OCI-LY3 (cell line): Measurements from ENCODE around the gene COL5A3.
"Not testable (repeated sequence)": the region's sequence is repeated elsewhere in the genome, so short reads cannot be mapped to it uniquely, and the experiment has no call there.

ENCODE experiments used
- H2AFZ ChIP-seq: fragments of 200-600, 300-600 bp; shearing (Covaris generic); 2 replicates; pipeline ENCODE4 v1.6.0; 2014; ENCODE audit warnings: antibody characterized with exemption, low read depth, low read length
- H3K27ac ChIP-seq: fragments of 200-600, 300-600 bp; sonication (generic); 2 replicates; pipeline ENCODE4 v1.5.1; 2014; ENCODE audit warnings: mild to moderate bottlenecking, low read length, moderate library complexity, mixed read lengths
- H3K27me3 ChIP-seq: fragments of 200-600, 300-600 bp; sonication (generic); 2 replicates; pipeline ENCODE4 v1.6.1; 2014; ENCODE audit warnings: low read depth, low read length, mixed read lengths
- H3K36me3 ChIP-seq: fragments of 200-600, 300-600 bp; sonication (generic); replicated peaks from 2 replicates; pipeline ENCODE3; 2014; ENCODE audit warnings: low read depth, low read length, mixed read lengths
- H3K4me1 ChIP-seq: fragments of 300-600, 200-600 bp; sonication (generic); 2 replicates; pipeline ENCODE4 v1.6.1; 2014; ENCODE audit warnings: low read length, mixed read lengths
- H3K4me2 ChIP-seq: fragments of 200-600, 300-600 bp; sonication (generic); 2 replicates; pipeline ENCODE4 v1.6.1; 2014; ENCODE audit warnings: low read length, mixed read lengths
- H3K4me3 ChIP-seq: fragments of 300-600, 200-600 bp; sonication (generic); 2 replicates; pipeline ENCODE4 v1.5.1; 2014; ENCODE audit warnings: antibody characterized with exemption, mild to moderate bottlenecking, low read length, moderate library complexity
- H3K79me2 ChIP-seq: fragments of 300-600, 200-600 bp; shearing (Covaris generic); 2 replicates; pipeline ENCODE4 v1.6.1; 2014; ENCODE audit warnings: mild to moderate bottlenecking, low read length, mixed read lengths
- H3K9ac ChIP-seq: fragments of 300-600, 200-600 bp; shearing (Covaris generic); 2 replicates; pipeline ENCODE4 v1.6.0; 2014; ENCODE audit warnings: mild to moderate bottlenecking, low read length, moderate library complexity
- H3K9me3 ChIP-seq: fragments of 200-600, 300-600 bp; shearing (Covaris generic); 2 replicates; pipeline ENCODE4 v1.6.1; 2014; ENCODE audit warnings: low read length, mixed read lengths; ENCODE audit not compliant: insufficient read depth
- H4K20me1 ChIP-seq: fragments of 200-600, 300-600 bp; sonication (generic); 2 replicates; pipeline ENCODE4 v1.6.1; 2016; ENCODE audit warnings: low read length, mixed read lengths; ENCODE audit not compliant: insufficient read depth
- EZH2phosphoT487 ChIP-seq: fragments of 200-600 bp; shearing (Covaris generic); IDR thresholded peaks from 2 replicates; pipeline ENCODE4 v1.6.1; 2018; ENCODE audit warnings: antibody characterized with exemption, mixed run types, low read depth
- TF ChIP-seq, protein P1 (sequence below): fragments of 200-600, 300-600 bp; sonication (generic); IDR thresholded peaks from 2 replicates; pipeline ENCODE4 v1.5.1; 2014; ENCODE audit warnings: antibody characterized with exemption, low read length, low read depth

Gene COL5A3

DNA sequence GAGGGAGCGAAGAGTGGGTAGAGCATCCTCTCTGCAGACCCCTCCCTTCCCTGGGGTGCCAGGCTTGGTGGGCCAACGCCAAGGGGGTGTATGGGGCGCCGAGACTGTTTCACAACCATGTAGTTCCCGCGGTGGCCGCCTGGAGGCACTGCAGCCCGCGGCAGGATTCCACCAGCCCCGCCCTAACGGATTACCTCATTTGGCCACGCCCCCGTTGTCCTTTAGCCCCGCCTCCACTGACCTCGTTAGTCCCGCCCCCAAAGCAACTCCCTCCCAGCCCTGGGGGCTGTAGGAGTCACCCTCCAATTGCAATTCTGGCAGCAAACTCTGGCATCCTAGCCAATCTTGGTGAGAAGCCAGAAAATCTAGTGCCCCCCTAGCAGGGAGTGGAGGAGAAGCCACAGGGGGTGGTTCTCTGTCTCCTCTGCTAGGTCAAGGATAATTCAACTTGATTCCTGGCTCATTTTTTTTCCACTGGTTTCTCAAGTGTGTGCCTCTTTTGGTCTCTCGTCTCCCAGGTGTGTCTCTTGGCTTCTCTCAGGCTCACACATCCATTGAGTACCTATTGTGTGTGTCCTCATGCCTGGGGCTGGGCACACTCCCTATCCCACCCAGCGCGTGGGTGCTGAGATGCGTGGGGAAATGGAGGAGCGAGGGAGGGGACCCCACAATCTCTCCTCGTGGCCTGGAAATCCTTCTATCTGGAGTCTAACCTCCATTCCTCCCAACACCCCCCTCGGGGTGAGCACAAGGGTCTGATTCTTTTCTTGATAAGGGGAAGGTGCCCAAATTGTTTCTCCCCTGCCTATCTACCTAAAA, 76.0 kb downstream of the COL5A3 start:
- Histone ChIP-seq H3K9ac (no peak overlapping the region), H2AFZ (no peak overlapping the region), H3K9me3 (no peaks in the 10 kb centered on the region), H4K20me1 (no peaks in the 10 kb centered on the region), H3K4me3 (no peak overlapping the region), H3K27ac (no peak overlapping the region), H3K27me3 (peaks cover 16% of the 10 kb centered on the region), H3K4me2 (peak overlapping the region; percentile 41), H3K36me3 (no peaks in the 10 kb centered on the region), H3K79me2 (no peaks in the 10 kb centered on the region), H3K4me1 (peaks cover 5% of the 10 kb centered on the region; the same call in 1 of the 2 replicates)
- TF ChIP-seq, protein P1, sequence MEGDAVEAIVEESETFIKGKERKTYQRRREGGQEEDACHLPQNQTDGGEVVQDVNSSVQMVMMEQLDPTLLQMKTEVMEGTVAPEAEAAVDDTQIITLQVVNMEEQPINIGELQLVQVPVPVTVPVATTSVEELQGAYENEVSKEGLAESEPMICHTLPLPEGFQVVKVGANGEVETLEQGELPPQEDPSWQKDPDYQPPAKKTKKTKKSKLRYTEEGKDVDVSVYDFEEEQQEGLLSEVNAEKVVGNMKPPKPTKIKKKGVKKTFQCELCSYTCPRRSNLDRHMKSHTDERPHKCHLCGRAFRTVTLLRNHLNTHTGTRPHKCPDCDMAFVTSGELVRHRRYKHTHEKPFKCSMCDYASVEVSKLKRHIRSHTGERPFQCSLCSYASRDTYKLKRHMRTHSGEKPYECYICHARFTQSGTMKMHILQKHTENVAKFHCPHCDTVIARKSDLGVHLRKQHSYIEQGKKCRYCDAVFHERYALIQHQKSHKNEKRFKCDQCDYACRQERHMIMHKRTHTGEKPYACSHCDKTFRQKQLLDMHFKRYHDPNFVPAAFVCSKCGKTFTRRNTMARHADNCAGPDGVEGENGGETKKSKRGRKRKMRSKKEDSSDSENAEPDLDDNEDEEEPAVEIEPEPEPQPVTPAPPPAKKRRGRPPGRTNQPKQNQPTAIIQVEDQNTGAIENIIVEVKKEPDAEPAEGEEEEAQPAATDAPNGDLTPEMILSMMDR = peak; percentile 94
- no peak for TF ChIP-seq EZH2phosphoT487

DNA sequence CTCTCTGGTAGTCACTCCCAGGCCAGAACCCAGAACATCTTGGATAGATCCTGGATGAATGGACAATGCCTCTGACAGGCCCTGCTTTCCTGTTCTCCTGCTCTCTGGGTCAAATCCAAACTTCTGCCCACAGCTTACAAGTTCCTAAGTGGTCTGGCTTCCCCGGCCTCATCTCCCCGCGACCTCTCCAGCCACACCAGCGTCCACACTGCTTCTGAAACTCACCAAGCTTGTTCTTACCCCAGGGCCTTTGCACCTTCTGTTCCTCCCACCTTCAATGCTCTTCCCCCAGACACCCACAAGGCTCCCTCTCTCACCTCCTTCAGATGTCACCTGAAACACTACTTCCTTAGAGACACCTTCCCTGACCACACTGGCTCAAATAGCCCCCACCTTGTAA, 77.5 kb downstream of the COL5A3 start:
- peaks cover 16% of the 10 kb centered on the region for H3K27me3 ChIP-seq
- H3K4me2 ChIP-seq = no peak overlapping the region
- no peak overlapping the region for H3K9ac ChIP-seq
- no peaks in the 10 kb centered on the region for H3K36me3 ChIP-seq
- no peaks in the 10 kb centered on the region for H3K79me2 ChIP-seq
- no peak overlapping the region for H3K27ac ChIP-seq
- no peak overlapping the region for H2AFZ ChIP-seq
- no peaks in the 10 kb centered on the region for H4K20me1 ChIP-seq
- peaks cover 9% of the 10 kb centered on the region for H3K4me1 ChIP-seq
- TF ChIP-seq, protein P1 = no peak
- no peak for TF ChIP-seq EZH2phosphoT487
- no peaks in the 10 kb centered on the region for H3K9me3 ChIP-seq
- H3K4me3 ChIP-seq = no peak overlapping the region

DNA sequence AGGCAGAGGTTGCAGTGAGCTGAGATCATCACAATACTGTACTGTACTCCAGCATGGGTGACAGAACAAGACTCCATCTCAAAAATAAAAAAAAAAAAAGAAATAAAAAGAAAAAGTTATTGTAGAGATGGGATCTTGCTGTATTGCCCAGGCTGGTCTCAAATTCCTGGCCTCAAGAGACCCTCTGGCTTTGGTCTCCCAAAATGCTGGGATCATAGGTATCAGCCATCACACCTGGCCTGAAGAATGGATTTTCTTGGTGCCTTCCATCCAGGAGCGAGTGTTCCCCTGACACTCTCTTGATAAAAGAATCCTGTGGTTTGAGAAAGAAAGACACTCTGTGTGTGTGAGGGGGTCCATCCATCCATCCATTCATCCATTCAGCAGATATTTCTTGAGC, 78.7 kb downstream of the COL5A3 start:
- no peak overlapping the region for H2AFZ ChIP-seq
- H3K9ac ChIP-seq = no peak overlapping the region
- H3K27ac ChIP-seq = no peak overlapping the region
- no peaks in the 10 kb centered on the region for H3K9me3 ChIP-seq
- peaks cover 16% of the 10 kb centered on the region for H3K27me3 ChIP-seq
- no peaks in the 10 kb centered on the region for H3K36me3 ChIP-seq
- no peaks in the 10 kb centered on the region for H4K20me1 ChIP-seq
- H3K4me2 ChIP-seq = no peak overlapping the region
- no peak for TF ChIP-seq EZH2phosphoT487
- TF ChIP-seq, protein P1 = no peak
- no peaks in the 10 kb centered on the region for H3K79me2 ChIP-seq
- H3K4me1 ChIP-seq = peaks cover 22% of the 10 kb centered on the region
- no peak overlapping the region for H3K4me3 ChIP-seq

DNA sequence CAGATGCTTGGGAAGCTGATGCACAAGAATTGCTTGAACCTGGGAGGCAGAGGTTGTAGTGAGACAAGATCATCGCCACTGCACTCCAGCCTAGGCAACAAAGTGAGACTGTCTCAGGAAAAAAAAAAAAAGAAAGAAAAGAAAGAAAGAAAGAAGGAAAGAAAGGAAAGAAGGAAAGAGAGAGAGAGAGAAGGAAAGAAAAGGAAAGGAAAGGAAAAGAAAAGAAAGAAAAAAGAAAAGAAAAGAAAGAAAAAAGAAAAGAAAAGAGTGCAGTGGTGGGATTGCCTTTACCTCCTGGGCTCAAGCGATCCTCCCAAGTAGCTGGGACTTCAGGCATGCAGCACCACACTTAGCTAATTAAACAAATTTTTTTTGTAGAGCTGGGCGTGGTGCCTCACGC, 86.9 kb downstream of the COL5A3 start:
- no peaks in the 10 kb centered on the region for H3K79me2 ChIP-seq
- TF ChIP-seq, protein P1 = no peak
- TF ChIP-seq EZH2phosphoT487 = no peak
- no peaks in the 10 kb centered on the region for H3K36me3 ChIP-seq
- no peaks in the 10 kb centered on the region for H4K20me1 ChIP-seq
- H3K9me3 ChIP-seq = no peaks in the 10 kb centered on the region
- H3K4me3 ChIP-seq = no peak overlapping the region
- H3K4me1 ChIP-seq = peaks cover 19% of the 10 kb centered on the region
- no peak overlapping the region for H3K4me2 ChIP-seq
- no peak overlapping the region for H3K9ac ChIP-seq
- peaks cover 3% of the 10 kb centered on the region for H3K27me3 ChIP-seq
- H3K27ac ChIP-seq = no peak overlapping the region
- no peak overlapping the region for H2AFZ ChIP-seq

DNA sequence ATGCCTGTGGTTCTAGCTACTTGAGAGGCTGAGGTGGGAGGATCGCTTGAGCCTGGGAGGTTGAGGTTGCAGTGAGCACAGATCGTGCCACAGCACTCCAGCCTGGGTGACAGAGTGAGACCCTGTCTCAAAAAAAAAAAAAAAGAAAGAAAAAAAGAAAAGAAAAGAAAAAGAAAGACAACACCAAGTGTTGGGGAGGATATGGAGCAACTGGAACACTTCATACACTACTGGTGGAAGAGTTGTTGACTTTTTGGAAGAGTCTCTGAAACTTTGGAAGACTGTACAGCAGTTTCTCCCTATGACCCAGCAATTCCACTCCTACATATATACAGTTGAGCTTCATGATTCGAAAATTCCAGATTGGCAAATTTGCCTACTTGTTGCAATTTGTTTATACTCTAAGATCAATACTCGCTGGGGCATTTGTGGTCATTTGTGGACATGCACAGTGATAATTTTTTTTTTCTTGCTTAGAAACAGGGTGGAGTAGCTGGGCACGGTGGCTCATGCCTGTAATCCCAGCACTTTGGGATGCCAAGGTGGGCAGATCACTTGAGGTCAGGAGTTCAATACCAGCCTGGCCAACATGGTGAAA, 87.4 kb downstream of the COL5A3 start:
- H3K79me2 ChIP-seq = not testable (repeated sequence)

More for the DNA sequence above, 87.4 kb downstream of the COL5A3 start:
- not testable (repeated sequence) for H3K9me3 ChIP-seq, H4K20me1 ChIP-seq, H2AFZ ChIP-seq, H3K27ac ChIP-seq, H3K4me2 ChIP-seq, H3K27me3 ChIP-seq, H3K4me3 ChIP-seq, H3K36me3 ChIP-seq, H3K9ac ChIP-seq
- H3K4me1 ChIP-seq = peaks cover 14% of the 10 kb centered on the region
